ENCODE results near the gene IFT122. TPM values are rescaled to one million over a fixed set of nuclear protein-coding genes. Genes with fewer than 3 reads are reported as not detected.

Gene IFT122
- polyA plus RNA-seq, 2 of the 4 experiments (the other 2 are of a cell fraction): 15.0 to 17.1 TPM

DNA sequence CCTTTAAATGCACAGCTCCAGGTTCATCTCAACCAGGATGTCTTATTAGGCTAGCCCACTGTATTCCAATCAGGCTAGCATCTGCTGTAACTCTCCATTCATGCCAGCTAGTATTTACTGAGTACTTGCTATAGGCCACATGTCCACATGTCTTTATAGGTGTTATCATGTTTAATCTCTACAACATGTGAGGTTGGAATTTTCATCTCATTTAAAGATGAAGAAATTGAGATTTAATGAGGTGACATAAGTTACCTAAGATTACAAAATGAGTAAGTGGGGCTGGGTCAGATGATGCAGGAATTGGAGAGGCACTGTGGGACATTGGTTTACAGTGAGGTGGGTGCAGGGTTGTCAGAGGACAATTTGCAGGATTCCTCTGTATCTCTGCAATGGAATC is 2.9 kb downstream of the IFT122 start:
- no peak for TF ChIP-seq GATA3 (IDR thresholded peaks at IDR 0.05; ENCODE audit: borderline replicate concordance)
- TF ChIP-seq, protein P1, sequence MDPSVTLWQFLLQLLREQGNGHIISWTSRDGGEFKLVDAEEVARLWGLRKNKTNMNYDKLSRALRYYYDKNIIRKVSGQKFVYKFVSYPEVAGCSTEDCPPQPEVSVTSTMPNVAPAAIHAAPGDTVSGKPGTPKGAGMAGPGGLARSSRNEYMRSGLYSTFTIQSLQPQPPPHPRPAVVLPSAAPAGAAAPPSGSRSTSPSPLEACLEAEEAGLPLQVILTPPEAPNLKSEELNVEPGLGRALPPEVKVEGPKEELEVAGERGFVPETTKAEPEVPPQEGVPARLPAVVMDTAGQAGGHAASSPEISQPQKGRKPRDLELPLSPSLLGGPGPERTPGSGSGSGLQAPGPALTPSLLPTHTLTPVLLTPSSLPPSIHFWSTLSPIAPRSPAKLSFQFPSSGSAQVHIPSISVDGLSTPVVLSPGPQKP (IDR thresholded peaks at IDR 0.05; ENCODE audit: low read depth, low read length): no peak
- TF ChIP-seq ATOH8 (CRISPR knock-in tag; IDR thresholded peaks at IDR 0.05; ENCODE audit: low read depth): no peak
- no peak for TF ChIP-seq RARB (CRISPR knock-in tag; IDR thresholded peaks at IDR 0.05)
- TF ChIP-seq TFCP2L1 (CRISPR knock-in tag; IDR thresholded peaks at IDR 0.05): no peak
- TF ChIP-seq, protein P2, sequence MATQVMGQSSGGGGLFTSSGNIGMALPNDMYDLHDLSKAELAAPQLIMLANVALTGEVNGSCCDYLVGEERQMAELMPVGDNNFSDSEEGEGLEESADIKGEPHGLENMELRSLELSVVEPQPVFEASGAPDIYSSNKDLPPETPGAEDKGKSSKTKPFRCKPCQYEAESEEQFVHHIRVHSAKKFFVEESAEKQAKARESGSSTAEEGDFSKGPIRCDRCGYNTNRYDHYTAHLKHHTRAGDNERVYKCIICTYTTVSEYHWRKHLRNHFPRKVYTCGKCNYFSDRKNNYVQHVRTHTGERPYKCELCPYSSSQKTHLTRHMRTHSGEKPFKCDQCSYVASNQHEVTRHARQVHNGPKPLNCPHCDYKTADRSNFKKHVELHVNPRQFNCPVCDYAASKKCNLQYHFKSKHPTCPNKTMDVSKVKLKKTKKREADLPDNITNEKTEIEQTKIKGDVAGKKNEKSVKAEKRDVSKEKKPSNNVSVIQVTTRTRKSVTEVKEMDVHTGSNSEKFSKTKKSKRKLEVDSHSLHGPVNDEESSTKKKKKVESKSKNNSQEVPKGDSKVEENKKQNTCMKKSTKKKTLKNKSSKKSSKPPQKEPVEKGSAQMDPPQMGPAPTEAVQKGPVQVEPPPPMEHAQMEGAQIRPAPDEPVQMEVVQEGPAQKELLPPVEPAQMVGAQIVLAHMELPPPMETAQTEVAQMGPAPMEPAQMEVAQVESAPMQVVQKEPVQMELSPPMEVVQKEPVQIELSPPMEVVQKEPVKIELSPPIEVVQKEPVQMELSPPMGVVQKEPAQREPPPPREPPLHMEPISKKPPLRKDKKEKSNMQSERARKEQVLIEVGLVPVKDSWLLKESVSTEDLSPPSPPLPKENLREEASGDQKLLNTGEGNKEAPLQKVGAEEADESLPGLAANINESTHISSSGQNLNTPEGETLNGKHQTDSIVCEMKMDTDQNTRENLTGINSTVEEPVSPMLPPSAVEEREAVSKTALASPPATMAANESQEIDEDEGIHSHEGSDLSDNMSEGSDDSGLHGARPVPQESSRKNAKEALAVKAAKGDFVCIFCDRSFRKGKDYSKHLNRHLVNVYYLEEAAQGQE (IDR thresholded peaks at IDR 0.05): no peak
- TF ChIP-seq NR3C1 (IDR thresholded peaks at IDR 0.05): no peak
- no peak for TF ChIP-seq JUN (IDR thresholded peaks at IDR 0.05)
- no peak for TF ChIP-seq HDAC2 (IDR thresholded peaks at IDR 0.05)
- TF ChIP-seq POLR2AphosphoS2 (conservative IDR thresholded peaks at IDR 0.05; ENCODE audit: low read length): no peak
- no peak for TF ChIP-seq RNF2 (IDR thresholded peaks at IDR 0.05; ENCODE audit: borderline replicate concordance, low read depth)
- TF ChIP-seq CEBPB (IDR thresholded peaks at IDR 0.05): no peak
- TF ChIP-seq HOXB13 (CRISPR knock-in tag; IDR thresholded peaks at IDR 0.05; ENCODE audit: low read depth): no peak
- TF ChIP-seq KDM1A (IDR thresholded peaks at IDR 0.05; ENCODE audit: low read depth): no peak
- TF ChIP-seq MAZ (IDR thresholded peaks at IDR 0.05; ENCODE audit: borderline replicate concordance, low read depth, low read length): no peak
- TF ChIP-seq RAD21 (conservative IDR thresholded peaks at IDR 0.05 in 1 of 2, IDR thresholded peaks at IDR 0.05 in 1 of 2): no peak
- no peaks in the 10 kb centered on the region for H3K9me3 ChIP-seq
- ATAC-seq: no peak
- no peak overlapping the region for H3K4me3 ChIP-seq
- no peak for FAIRE-seq
- no peak for DNase-seq (ENCODE audit: low read depth in 1 of 2, low spot score in 1 of 2)
- no peak overlapping the region for H3K27ac ChIP-seq
- no peak overlapping the region for H3K4me2 ChIP-seq
- ChIA-PET CTCF (interaction anchor here (1.1 to 1.3 kb wide), 2 partner anchors 13 to 114 kb away, joined by 4 read pairs; no protein-coding TSS in a partner anchor), POLR2A (no interaction called here)
- peaks cover 25% of the 10 kb centered on the region; the same call in 2 of the 3 replicates for H3K4me1 ChIP-seq

DNA sequence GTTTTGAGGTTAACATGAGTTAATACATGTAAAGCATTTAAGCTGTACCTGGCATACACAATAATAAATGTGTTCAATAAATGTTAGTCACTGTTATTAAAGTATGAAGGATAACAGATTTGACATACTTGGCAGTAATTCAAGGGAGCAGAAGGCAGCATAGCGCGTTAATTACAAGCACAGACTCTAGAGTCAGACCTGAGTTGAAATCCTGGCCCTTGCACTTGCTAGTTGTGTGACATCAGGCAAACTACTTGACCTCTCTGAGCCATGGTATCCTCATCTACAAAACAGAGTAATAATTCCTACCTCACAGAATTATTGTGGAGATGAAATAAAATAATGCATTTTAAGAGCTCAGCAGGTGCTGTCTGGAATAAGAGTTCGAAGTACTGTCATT is 5.4 kb downstream of the IFT122 start:
- ATAC-seq: no peak
- Histone ChIP-seq H3K9me3 (no peaks in the 10 kb centered on the region), H3K4me3 (no peak overlapping the region), H3K4me2 (no peak overlapping the region), H3K4me1 (peaks cover 19% of the 10 kb centered on the region; the same call in 2 of the 3 replicates), H3K27ac (no peak overlapping the region)
- no peak for FAIRE-seq
- 92% methylated on average over 3 of the region's 3 CpGs for WGBS (ENCODE audit: missing lambda C conversion rate)
- ChIA-PET CTCF (no interaction called here), POLR2A (no interaction called here)
- DNase-seq (ENCODE audit: low read depth in 1 of 2, low spot score in 1 of 2): no peak
- no peak for TF ChIP-seq JUNB (IDR thresholded peaks at IDR 0.05)
- no peak for TF ChIP-seq CEBPB (IDR thresholded peaks at IDR 0.05)
- TF ChIP-seq FOXS1 (CRISPR knock-in tag; IDR thresholded peaks at IDR 0.05): no peak
- no peak for TF ChIP-seq CHD2 (IDR thresholded peaks at IDR 0.05; ENCODE audit: low read length, partially characterized antibody)
- no peak for TF ChIP-seq GATA3 (IDR thresholded peaks at IDR 0.05; ENCODE audit: borderline replicate concordance)
- TF ChIP-seq, protein P2 (IDR thresholded peaks at IDR 0.05): no peak
